Astrocyte (in vitro differentiated cells and primary cell): ENCODE results near the gene KRT4.

Experiments used
- EZH2 ChIP-seq: IDR thresholded peaks from 2 replicates; pipeline ENCODE4 v1.6.1; 2012; ENCODE audit warnings: mild to moderate bottlenecking, low read length, inconsistent platforms; ENCODE audit not compliant: insufficient read depth
- TF ChIP-seq, protein P1 (sequence below): IDR thresholded peaks from 2 replicates; pipeline ENCODE4 v1.5.1; 2011; ENCODE audit warnings: low read depth, mild to moderate bottlenecking, inconsistent platforms, low read length, moderate library complexity; ENCODE audit not compliant: insufficient read depth

DNA sequence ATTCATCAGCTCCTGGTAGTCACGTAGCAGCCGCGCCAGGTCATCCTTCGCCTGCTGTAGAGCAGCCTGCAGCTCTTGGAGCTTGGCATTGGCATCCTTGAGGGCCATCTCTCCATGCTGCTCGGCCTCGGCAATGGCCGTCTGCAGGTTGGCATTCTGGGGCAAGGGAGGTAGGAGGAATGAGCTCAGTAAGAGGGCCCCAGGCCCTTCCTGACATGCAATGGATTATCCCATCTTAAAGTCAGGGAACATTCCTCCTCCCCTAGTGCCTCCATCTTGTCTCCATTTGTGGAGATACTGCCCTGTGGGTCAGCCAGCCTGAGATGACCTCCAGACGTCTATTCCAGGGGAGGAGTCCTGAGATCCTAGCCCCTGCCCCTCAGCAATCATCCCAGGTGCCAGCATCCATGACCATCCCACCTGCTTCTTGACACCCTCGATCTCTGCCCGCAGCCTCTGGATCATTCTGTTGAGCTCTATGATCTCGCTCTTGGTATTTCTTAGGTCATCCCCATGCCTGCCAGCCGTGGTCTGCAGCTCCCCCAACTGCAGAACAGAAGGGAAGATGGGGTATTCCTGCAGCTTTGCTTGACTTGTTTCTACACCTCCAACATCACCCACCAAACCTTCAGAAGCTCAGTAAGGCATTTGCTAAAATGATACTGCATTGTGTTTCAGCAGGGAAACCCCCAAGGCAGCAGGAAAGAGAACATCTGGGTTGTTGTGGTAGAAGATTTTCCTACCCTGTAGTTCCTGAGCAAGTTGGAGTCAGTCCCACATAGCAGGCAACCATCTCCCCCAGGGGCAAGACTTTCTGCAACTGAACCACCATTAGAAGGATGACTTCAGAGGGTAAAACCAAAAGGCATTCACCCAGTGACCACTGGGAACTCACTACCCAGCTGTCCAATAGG is 22.4 kb downstream of the KRT4 start:
- TF ChIP-seq, protein P1, sequence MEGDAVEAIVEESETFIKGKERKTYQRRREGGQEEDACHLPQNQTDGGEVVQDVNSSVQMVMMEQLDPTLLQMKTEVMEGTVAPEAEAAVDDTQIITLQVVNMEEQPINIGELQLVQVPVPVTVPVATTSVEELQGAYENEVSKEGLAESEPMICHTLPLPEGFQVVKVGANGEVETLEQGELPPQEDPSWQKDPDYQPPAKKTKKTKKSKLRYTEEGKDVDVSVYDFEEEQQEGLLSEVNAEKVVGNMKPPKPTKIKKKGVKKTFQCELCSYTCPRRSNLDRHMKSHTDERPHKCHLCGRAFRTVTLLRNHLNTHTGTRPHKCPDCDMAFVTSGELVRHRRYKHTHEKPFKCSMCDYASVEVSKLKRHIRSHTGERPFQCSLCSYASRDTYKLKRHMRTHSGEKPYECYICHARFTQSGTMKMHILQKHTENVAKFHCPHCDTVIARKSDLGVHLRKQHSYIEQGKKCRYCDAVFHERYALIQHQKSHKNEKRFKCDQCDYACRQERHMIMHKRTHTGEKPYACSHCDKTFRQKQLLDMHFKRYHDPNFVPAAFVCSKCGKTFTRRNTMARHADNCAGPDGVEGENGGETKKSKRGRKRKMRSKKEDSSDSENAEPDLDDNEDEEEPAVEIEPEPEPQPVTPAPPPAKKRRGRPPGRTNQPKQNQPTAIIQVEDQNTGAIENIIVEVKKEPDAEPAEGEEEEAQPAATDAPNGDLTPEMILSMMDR = no peak
- no peak for TF ChIP-seq EZH2
